HG03095 (cell line): Measurements from ENCODE around the gene HOXB1.
"Not testable (repeated sequence)": the region's sequence is repeated elsewhere in the genome, so short reads cannot be mapped to it uniquely, and the experiment has no call there.

ENCODE experiments used
- ATAC-seq: cut with Tn5 transposase; IDR thresholded peaks from one replicate; pipeline ENCODE4 v1.9.1; 2021; ENCODE audit warnings: moderate library complexity; ENCODE audit not compliant: unreplicated experiment

Gene HOXB1

GRCh38 chr17:48544349-48545021 lies 13.7 kb upstream of the HOXB1 start:
- ATAC-seq = no peak

DNA sequence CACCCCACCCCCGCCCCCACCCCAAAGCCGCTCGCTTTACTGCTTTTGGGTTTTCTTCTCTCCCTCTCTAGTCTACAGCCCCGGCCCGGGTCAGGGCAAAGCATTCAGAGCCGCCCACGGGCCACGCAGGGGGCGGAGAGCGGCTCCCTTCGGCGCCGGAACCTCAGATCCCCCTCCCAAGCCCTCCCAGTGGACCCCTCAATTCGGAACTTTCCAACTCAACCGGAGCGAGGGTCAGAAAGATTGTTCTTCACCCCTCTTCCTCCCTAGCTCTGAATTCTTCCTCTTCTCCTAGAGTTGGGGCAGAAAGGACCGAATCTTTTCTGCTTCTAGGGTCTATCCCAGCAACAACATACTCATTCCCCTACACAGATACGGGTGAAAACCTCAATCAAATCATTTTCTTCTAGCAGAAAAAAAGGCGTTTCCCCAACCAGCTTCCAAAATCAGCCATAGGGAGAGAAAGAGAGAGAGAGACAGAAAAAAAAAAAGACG lies 13.1 kb upstream of the HOXB1 start:
- no peak for ATAC-seq

DNA sequence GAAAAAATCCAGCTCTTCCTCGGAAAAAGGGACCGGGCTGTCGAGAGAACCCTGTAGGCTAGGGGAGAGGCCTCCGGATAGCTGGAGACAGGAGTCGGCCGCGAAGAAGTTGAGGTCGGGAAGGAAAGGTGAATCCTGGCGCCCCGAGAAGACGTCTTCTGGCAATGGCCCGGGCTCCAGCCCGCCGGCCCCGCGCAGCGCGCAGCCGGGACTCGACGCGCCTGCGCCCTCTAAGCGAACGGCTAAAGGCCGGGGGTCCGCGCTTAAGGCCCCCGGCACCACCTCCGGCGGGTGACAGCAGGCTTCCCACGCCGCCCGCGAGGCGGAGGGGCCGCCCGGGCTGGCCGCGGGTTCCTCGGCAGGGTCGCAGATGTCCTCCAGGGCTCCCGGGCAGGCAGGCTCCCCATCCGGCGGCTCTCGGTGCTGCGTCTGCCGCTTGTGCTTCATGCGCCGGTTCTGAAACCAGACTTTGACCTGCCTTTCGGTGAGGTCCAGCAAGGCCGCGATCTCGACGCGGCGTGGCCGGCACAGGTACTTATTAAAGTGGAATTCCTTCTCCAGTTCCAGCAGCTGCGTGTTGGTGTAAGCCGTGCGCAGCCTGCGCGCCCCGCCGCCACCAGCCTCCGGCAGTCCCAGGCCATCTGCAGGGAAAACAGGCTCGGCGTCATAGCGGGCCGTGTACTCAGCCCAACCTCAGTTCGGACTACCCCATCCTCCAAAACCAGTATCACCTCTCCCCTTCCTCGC lies 12.5 kb upstream of the HOXB1 start:
- ATAC-seq = no peak

DNA sequence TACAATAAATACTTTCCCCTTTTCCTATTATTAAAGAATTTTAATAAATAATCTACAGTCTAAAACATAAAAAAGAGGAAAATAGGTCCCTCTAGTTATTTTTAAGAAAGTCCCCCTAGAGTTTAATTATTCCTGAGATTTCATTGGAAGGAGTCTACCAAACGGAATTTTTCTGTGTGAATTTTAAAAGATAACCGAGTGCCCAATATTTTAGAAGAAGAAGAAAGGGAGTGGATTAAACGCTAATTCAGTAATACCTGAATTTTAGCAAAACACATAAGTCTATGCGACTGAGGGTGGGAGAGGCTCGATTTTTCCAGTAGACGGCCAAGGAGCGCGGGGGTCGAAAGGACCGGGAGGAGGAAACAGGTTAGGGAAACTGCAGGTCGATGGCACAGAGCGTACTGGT lies 11.9 kb upstream of the HOXB1 start:
- no peak for ATAC-seq

- ATAC-seq = no peak
These were observed 11.4 kb upstream of the HOXB1 start for GRCh38 chr17:48542114-48542656.

GRCh38 chr17:48541577-48542113 lies 10.8 kb upstream of the HOXB1 start:
- no peak for ATAC-seq

DNA sequence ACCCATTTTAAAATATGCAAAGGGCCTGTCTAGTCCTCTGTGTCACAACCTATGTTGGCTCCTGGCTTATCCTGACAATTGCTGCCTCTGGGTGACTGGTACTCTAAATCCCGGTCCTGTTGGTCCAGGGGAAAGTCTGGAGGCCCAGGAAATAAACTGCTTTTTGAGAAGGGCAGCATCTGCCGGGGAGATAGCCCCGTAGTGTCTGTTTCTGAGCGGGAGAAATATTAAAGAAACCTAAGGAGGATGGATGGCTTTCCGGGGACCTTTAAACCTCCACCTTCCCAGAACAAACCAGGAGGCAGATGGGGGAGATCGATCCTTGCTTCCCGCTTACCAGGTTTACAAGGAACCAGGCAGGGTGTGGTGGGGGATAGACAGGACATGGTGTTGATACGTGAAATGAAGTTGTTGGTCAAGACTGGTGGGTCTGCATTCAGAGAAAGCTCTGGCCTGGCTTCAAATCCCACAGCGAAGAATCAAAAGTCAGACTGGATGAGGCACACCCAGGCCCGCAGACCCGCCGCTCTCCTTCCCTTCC lies 10.3 kb upstream of the HOXB1 start:
- no peak for ATAC-seq

DNA sequence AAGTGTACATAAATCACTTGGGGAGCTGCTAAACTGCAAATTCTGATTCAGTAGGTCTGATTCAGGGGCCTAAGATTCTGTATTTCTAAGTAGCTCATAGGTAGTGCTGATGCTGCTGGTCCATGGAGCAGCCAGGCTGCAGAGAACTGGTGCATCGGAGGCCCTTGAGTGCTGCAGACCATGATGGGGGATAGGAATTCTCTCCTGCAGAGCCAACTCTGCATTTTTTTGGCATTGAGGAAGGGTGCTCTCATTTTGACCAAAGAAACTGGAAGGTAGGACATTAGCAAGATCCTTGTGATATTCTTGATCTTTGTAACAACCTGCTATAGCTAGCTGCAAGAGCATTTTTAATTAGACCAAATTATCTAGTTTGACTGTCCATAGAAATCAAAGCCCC lies 9.4 kb upstream of the HOXB1 start:
- ATAC-seq = no peak

DNA sequence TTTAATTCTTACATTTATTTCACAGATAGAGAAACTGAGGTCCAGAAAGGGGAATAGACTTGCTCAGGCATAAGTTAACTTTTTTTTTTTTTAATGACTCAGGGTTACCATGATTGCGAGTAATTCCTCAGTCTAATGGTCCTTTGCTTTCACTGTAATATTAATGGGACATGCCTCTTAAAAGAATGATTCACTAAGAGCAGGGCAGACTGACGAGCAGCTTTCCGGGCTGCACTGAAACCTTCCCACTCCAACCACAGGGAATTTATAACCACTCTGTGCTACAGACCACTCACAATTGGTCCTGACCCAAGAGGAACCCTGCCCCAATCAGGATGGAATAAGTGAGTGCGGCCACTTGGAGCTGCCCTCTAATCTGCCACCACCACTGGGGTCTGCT lies 8.4 kb upstream of the HOXB1 start:
- no peak for ATAC-seq

DNA sequence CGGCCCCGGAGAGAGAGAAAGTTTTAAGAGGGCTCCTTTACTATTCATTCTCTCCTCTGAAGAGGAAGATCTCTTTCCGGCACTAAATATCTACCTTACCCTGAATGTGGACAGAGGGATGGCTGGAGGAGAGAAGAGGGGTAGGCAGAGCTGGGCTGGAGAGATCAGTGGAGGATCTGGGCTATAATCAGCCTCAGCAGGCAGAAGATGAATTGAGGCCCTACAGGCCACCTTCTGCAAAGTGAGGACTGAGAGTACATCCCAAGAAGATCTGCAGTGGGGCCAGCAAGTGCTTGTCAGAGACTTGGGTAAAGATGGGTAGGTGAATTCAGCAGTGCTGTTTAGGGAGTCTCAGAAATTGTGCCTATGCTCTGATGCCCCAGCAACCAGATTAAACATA lies 6.5 kb upstream of the HOXB1 start:
- ATAC-seq = no peak

GRCh38 chr17:48535793-48536559 lies 5.2 kb upstream of the HOXB1 start:
- not testable (repeated sequence) for ATAC-seq

- no peak for ATAC-seq
These were observed 1.4 kb upstream of the HOXB1 start for GRCh38 chr17:48532261-48532660.

- no peak for ATAC-seq
These were observed 464 bp downstream of the HOXB1 start for GRCh38 chr17:48530208-48530886.

- no peak for ATAC-seq
These were observed 1.2 kb downstream of the HOXB1 start for GRCh38 chr17:48529683-48530009.

GRCh38 chr17:48528936-48529682 lies 1.7 kb downstream of the HOXB1 start:
- no peak for ATAC-seq

DNA sequence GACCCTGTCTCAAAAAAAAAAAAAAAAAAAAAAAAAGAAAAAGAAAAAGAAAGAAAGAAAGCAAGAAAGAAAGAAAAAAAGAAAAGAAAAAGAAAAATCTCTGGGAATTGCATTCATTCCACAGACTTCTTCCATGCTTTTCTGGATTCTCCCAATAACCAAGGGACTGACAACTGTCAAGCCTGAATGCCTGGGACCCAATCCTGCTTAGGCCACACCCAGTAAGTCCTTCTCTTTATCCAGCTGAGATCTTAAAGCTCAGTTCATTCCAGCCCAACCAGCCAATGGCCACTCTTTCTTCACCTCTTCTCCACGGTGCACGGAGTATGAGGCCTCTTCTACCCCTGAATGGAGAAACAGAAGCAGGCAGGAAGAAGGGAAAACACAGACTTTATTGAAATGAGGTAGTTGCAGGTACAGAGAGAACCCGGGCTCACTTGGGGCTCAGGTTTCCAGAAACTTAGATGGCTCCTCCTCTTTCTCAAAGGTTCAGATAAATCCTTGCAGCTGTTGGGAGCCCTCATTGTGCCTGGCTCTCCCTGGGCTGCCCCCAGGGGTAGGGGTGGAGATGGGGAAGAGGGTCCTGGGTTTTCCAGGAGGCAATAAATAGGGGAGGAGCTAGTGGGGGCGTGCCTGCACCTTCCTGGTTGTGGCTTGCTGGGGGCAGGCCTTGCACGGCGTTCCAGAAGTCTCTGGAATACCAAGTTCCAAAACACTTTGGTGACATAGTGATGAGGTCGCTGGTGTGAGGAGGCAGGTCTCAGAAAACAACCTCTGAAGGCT lies 2.5 kb downstream of the HOXB1 start:
- no peak for ATAC-seq

- ATAC-seq = no peak
These were observed 3.3 kb downstream of the HOXB1 start for GRCh38 chr17:48527547-48527932.

- ATAC-seq = no peak
These were observed 3.9 kb downstream of the HOXB1 start for GRCh38 chr17:48526608-48527546.
